K562 (cell line): ENCODE results near the gene SLC6A9. TPM values are rescaled to one million over a fixed set of nuclear protein-coding genes. Genes with fewer than 3 reads are reported as not detected.

Source experiments
- C11orf30 ChIP-seq: fragments of 450-650 bp; IDR thresholded peaks from 2 replicates; pipeline ENCODE4 v1.6.1; 2016; ENCODE audit warnings: low read depth, mild to moderate bottlenecking
- DDX20 ChIP-seq: fragments of 450-650 bp; IDR thresholded peaks from 2 replicates; pipeline ENCODE4 v1.6.1; 2016; ENCODE audit warnings: missing genetic modification characterization, low read depth, mild to moderate bottlenecking, missing compliant biosample characterization, moderate library complexity
- ELF1 ChIP-seq: fragments of 200-800 bp; sonication (Bioruptor generic); IDR thresholded peaks from 2 replicates; pipeline ENCODE4 v1.6.1; 2016; ENCODE audit warnings: missing genetic modification characterization, missing compliant biosample characterization
- FOXK2 ChIP-seq, 2 experiments: fragments of 450-650 bp; IDR thresholded peaks in 1 of 2; conservative IDR thresholded peaks in 1 of 2; 2 replicates each; pipeline ENCODE4 v1.6.1; 2016; ENCODE audit warnings: low read depth in 2 of 2, mild to moderate bottlenecking in 1 of 2
- HNRNPL ChIP-seq: fragments of 200-400 bp; formaldehyde crosslinking; IDR thresholded peaks from 2 replicates; pipeline ENCODE4 v1.6.1; 2017; ENCODE audit warnings: low read depth, mild to moderate bottlenecking, low read length
- HNRNPLL ChIP-seq: fragments of 200-400 bp; formaldehyde crosslinking; IDR thresholded peaks from 2 replicates; pipeline ENCODE4 v1.6.1; 2017; ENCODE audit warnings: low read length, low read depth, mild to moderate bottlenecking; ENCODE audit not compliant: poor library complexity, severe bottlenecking
- MTA2 ChIP-seq: fragments of 450-650 bp; IDR thresholded peaks from 2 replicates; pipeline ENCODE4 v1.6.1; 2016; ENCODE audit warnings: low read depth
- MYNN ChIP-seq, 2 experiments: sonication (generic); formaldehyde crosslinking in 1 of 2; IDR thresholded peaks; 2 replicates each; pipeline versions ENCODE4 v1.5.0 to v1.6.1; 2016 to 2020; ENCODE audit warnings: antibody characterized with exemption in 1 of 2, missing genetic modification reagents in 1 of 2
- NCOA6 ChIP-seq: fragments of 450-650 bp; IDR thresholded peaks from 2 replicates; pipeline ENCODE4 v1.6.1; 2017; ENCODE audit warnings: mild to moderate bottlenecking
- NFE2L1 ChIP-seq: fragments of 450-650 bp; IDR thresholded peaks from 2 replicates; pipeline ENCODE4 v1.6.1; 2016; ENCODE audit warnings: missing genetic modification characterization, low read depth, mild to moderate bottlenecking, missing compliant biosample characterization, moderate library complexity, borderline replicate concordance
- SMARCC2 ChIP-seq: fragments of 450-650 bp; IDR thresholded peaks from 2 replicates; pipeline ENCODE4 v1.6.1; 2017; ENCODE audit warnings: antibody characterized with exemption, moderate library complexity, mild to moderate bottlenecking, low read depth
- SRSF7 ChIP-seq: fragments of 200-400 bp; formaldehyde crosslinking; optimal IDR thresholded peaks from 2 replicates; pipeline ENCODE3; 2017; ENCODE audit warnings: mild to moderate bottlenecking, low read depth, low read length
- STAG1 ChIP-seq: sonication (generic); formaldehyde crosslinking; IDR thresholded peaks from 2 replicates; pipeline ENCODE4 v1.5.0; 2020; ENCODE audit warnings: missing genetic modification reagents, borderline replicate concordance
- TCF15 ChIP-seq: fragments of 250-450 bp; sonication (Bioruptor Pico); IDR thresholded peaks from 2 replicates; pipeline ENCODE4 v1.8.0; 2022; ENCODE audit warnings: moderate library complexity, mild to moderate bottlenecking, inconsistent platforms
- TCF7L2 ChIP-seq: fragments of 150-350 bp; IDR thresholded peaks from 2 replicates; pipeline ENCODE4 v1.6.1; 2016; ENCODE audit warnings: low read depth, mild to moderate bottlenecking, low read length, moderate library complexity
- ZBED1 ChIP-seq: IDR thresholded peaks from 2 replicates; pipeline ENCODE4 v1.6.1; 2014
- ZEB2 ChIP-seq: fragments of 450-650 bp; IDR thresholded peaks from 2 replicates; pipeline ENCODE4 v1.6.1; 2016
- ZFP1 ChIP-seq: fragments of 450-650 bp; formaldehyde crosslinking; IDR thresholded peaks from 2 replicates; pipeline ENCODE4 v1.4.0; 2020; ENCODE audit warnings: mild to moderate bottlenecking, mixed read lengths
- ZNF212 ChIP-seq: fragments of 450-650 bp; formaldehyde crosslinking; IDR thresholded peaks from 2 replicates; pipeline ENCODE4 v1.4.0; 2020; ENCODE audit warnings: mild to moderate bottlenecking
- ZNF24 ChIP-seq: fragments of 450-650 bp; IDR thresholded peaks from 2 replicates; pipeline ENCODE4 v1.6.1; 2016
- ZNF253 ChIP-seq: fragments of 250-450 bp; sonication (Bioruptor Pico); conservative IDR thresholded peaks from 2 replicates; pipeline ENCODE4 v1.6.1; 2021; ENCODE audit warnings: mild to moderate bottlenecking
- ZNF584 ChIP-seq: fragments of 200-800 bp; sonication (Bioruptor generic); IDR thresholded peaks from 2 replicates; pipeline ENCODE4 v1.6.1; 2016; ENCODE audit warnings: low read depth, mild to moderate bottlenecking, missing genetic modification characterization, missing compliant biosample characterization
- ZSCAN29 ChIP-seq: fragments of 450-650 bp; IDR thresholded peaks from 2 replicates; pipeline ENCODE4 v1.6.1; 2017
- polyA plus RNA-seq, 8 experiments: library from polyadenylated mRNA; depleted of rRNA in 4 of 8; stranded (reverse) in 5 of 8; unstranded in 3 of 8; fragments of >200 nt; fragmentation: Nextera tagmentation in 2 of 8; fragmentation: Illumina TruSeq in 1 of 8; extraction: Ambion mirVana in 2 of 8; extraction: Trizol in 1 of 8; gene quantifications; 2 replicates each; pipeline versions ENCODE4 v1.2.1 to v1.2.3, GENCODE V29; 2011 to 2014; ENCODE audit warnings: inconsistent platforms in 1 of 8, missing spikeins in 1 of 8
- total RNA-seq, 7 experiments: library from RNA; depleted of rRNA in 6 of 7; stranded (reverse); fragments of >200 nt in 6 of 7; fragmentation: Illumina TruSeq in 2 of 7; extraction: Trizol in 2 of 7; gene quantifications; 2 replicates each; pipeline versions ENCODE4 v1.2.1 to v1.2.3, GENCODE V29; 2011 to 2021; ENCODE audit warnings: low replicate concordance in 1 of 7
- TF ChIP-seq, protein P1 (sequence below): sonication (generic); formaldehyde crosslinking; IDR thresholded peaks from 2 replicates; pipeline ENCODE4 v1.8.0; 2022; ENCODE audit warnings: missing genetic modification reagents, mild to moderate bottlenecking, borderline replicate concordance
- TF ChIP-seq, protein P2 (sequence below): fragments of 250-450 bp; sonication (Bioruptor Pico); IDR thresholded peaks from 2 replicates; pipeline ENCODE4 v1.4.0; 2020; ENCODE audit warnings: mild to moderate bottlenecking, moderate library complexity
- TF ChIP-seq, protein P3 (sequence below): sonication (generic); formaldehyde crosslinking; IDR thresholded peaks from 2 replicates; pipeline ENCODE4 v1.8.1; 2023; ENCODE audit warnings: mild to moderate bottlenecking, missing genetic modification reagents

The SLC6A9 gene
- total and polyA plus RNA-seq, 9 of the 15 experiments (the other 6 are each of a cell fraction or from before 2014, with no cell fraction given): 0.17 to 18.7 (median 2.9) TPM

DNA sequence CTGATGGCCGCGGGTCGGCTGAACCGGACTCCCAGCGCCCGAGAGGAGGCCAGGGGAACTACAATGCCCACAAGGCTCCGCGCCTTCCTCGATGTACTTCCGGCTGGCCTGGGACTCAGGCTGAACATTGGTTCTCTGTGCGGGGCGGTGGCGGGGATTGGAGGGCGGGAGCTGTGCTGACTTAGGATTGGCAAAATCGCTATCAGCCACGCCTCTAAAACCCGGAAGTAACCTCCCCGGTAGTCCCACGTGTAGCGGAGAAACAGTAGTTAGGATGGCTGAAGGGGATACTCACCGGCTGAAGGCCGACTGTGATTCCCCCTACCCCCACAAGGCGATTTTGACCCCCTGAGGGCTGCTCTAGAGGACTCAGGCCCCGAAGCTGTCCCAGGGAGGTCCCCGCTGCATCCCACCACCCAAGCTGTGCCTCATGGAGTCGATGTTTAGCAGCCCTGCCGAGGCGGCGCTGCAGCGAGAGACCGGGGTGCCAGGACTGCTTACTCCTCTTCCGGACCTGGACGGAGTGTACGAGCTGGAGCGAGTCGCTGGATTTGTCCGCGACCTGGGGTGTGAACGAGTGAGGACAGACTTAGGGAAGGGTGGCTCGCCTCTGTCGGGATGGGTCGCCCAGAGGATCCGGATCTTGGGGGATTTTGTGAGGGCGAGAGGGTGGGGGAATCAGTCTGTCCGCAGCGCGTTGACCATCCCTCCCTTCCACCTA, 61.4 kb downstream of the SLC6A9 start, which contains the start of gene DPH2 (continued):
- TF ChIP-seq ZNF584 (CRISPR knock-in tag) (no peak), FOXK2 (conservative IDR thresholded peaks at IDR 0.05 in 1 of 2, IDR thresholded peaks at IDR 0.05 in 1 of 2; ENCODE audit: low read depth in 2 of 2) (peak; percentile 94 to 95), STAG1 (no peak), SMARCC2 (no peak), MYNN (IDR thresholded peaks at IDR 0.05) (no peak), MYNN (CRISPR knock-in tag; IDR thresholded peaks at IDR 0.05) (no peak), ELF1 (tag) (peak; percentile 98), NFE2L1 (no peak), MTA2 (0 out of 2 replicates have a peak, but pooled peaks have one; percentile 27), ZFP1 (CRISPR knock-in tag) (no peak), HNRNPL (no peak), ZBED1 (no peak), ZSCAN29 (no peak), C11orf30 (peak; percentile 81), ZNF253 (CRISPR knock-in tag) (no peak), SRSF7 (no peak), HNRNPLL (peak; percentile 30), DDX20 (no peak), ZEB2 (no peak), ZNF24 (peak; percentile 47; the same call in 1 of the 2 replicates), NCOA6 (no peak), TCF7L2 (no peak), TCF15 (CRISPR knock-in tag) (no peak), ZNF212 (CRISPR knock-in tag) (peak; percentile 70; the same call in 1 of the 2 replicates)
- TF ChIP-seq, protein P1, sequence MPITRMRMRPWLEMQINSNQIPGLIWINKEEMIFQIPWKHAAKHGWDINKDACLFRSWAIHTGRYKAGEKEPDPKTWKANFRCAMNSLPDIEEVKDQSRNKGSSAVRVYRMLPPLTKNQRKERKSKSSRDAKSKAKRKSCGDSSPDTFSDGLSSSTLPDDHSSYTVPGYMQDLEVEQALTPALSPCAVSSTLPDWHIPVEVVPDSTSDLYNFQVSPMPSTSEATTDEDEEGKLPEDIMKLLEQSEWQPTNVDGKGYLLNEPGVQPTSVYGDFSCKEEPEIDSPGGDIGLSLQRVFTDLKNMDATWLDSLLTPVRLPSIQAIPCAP (CRISPR knock-in tag): no peak
- TF ChIP-seq, protein P2, sequence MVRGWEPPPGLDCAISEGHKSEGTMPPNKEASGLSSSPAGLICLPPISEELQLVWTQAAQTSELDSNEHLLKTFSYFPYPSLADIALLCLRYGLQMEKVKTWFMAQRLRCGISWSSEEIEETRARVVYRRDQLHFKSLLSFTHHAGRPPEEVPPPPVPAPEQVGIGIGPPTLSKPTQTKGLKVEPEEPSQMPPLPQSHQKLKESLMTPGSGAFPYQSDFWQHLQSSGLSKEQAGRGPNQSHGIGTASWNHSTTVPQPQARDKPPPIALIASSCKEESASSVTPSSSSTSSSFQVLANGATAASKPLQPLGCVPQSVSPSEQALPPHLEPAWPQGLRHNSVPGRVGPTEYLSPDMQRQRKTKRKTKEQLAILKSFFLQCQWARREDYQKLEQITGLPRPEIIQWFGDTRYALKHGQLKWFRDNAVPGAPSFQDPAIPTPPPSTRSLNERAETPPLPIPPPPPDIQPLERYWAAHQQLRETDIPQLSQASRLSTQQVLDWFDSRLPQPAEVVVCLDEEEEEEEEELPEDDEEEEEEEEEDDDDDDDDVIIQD (CRISPR knock-in tag): no peak
- TF ChIP-seq, protein P3, sequence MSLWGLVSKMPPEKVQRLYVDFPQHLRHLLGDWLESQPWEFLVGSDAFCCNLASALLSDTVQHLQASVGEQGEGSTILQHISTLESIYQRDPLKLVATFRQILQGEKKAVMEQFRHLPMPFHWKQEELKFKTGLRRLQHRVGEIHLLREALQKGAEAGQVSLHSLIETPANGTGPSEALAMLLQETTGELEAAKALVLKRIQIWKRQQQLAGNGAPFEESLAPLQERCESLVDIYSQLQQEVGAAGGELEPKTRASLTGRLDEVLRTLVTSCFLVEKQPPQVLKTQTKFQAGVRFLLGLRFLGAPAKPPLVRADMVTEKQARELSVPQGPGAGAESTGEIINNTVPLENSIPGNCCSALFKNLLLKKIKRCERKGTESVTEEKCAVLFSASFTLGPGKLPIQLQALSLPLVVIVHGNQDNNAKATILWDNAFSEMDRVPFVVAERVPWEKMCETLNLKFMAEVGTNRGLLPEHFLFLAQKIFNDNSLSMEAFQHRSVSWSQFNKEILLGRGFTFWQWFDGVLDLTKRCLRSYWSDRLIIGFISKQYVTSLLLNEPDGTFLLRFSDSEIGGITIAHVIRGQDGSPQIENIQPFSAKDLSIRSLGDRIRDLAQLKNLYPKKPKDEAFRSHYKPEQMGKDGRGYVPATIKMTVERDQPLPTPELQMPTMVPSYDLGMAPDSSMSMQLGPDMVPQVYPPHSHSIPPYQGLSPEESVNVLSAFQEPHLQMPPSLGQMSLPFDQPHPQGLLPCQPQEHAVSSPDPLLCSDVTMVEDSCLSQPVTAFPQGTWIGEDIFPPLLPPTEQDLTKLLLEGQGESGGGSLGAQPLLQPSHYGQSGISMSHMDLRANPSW (CRISPR knock-in tag): no peak
